Sigmoid colon (tissue), 7 donors: ENCODE data around the gene SLC35F1. TPM values are rescaled to one million over a fixed set of nuclear protein-coding genes. Genes with fewer than 3 reads are reported as not detected.

ENCODE experiments used
- DNase-seq: peaks from one replicate; pipeline ENCODE4 v3.0.0-alpha.2; 2019
- H3K27ac ChIP-seq, 4 donors: fragments of 200-600 bp; sonication (generic); one replicate each; pipeline ENCODE4 v1.5.1; 2016 to 2019; ENCODE audit warnings: mild to moderate bottlenecking in 1 of 4
- H3K27me3 ChIP-seq, 3 donors: fragments of 200-600 bp; sonication (generic); one replicate each; pipeline ENCODE4 v1.5.1; 2019; ENCODE audit warnings: mild to moderate bottlenecking in 1 of 3
- H3K36me3 ChIP-seq, 4 donors: fragments of 200-600 bp; sonication (generic); one replicate each; pipeline ENCODE4 v1.5.1; 2016 to 2019
- H3K4me1 ChIP-seq, 4 donors: fragments of 200-600 bp; sonication (generic); one replicate each; pipeline ENCODE4 v1.5.1; 2017 to 2019
- H3K4me3 ChIP-seq, 4 donors: fragments of 200-600 bp; sonication (generic); one replicate each; pipeline ENCODE4 v1.5.1; 2017 to 2019; ENCODE audit warnings: mild to moderate bottlenecking in 2 of 4, moderate library complexity in 1 of 4
- H3K9me3 ChIP-seq, 4 donors: fragments of 200-600 bp in 3 of 4; sonication (generic) in 3 of 4; one replicate each; pipeline versions ENCODE4 v1.5.1 to v1.6.1; 2013 to 2019
- EP300 ChIP-seq, 4 donors: sonication (generic); formaldehyde crosslinking; IDR thresholded peaks; one replicate each; pipeline ENCODE4 v1.6.1; 2017; ENCODE audit warnings: antibody characterized with exemption in 4 of 4
- POLR2A ChIP-seq, 2 donors: fragments of 450-650 bp; IDR thresholded peaks; one replicate each; pipeline ENCODE4 v1.6.1; 2016; ENCODE audit warnings: antibody characterized with exemption in 2 of 2, mild to moderate bottlenecking in 2 of 2, moderate library complexity in 2 of 2
- POLR2AphosphoS5 ChIP-seq, 4 donors: sonication (generic); formaldehyde crosslinking; IDR thresholded peaks; one replicate each; pipeline ENCODE4 v1.6.1; 2017; ENCODE audit warnings: antibody characterized with exemption in 4 of 4
- WGBS, 2 donors: extraction: QIAGEN DNeasy Blood & Tissue Kit; methylation state at CpG; one replicate each; pipeline ENCODE4 v1.1.7; 2013; 5-methylcytosine and 5-hydroxymethylcytosine counted together
- intact Hi-C: fragments of 100-400 bp; cut with DNase I; formaldehyde crosslinking; loops from one replicate; pipeline ENCODE4 v1.15.1; 2023
- polyA plus RNA-seq, 3 donors: library from polyadenylated mRNA; stranded (reverse); fragments of 200-250 nt; gene quantifications; one replicate each; pipeline ENCODE4 v1.2.3, GENCODE V29; 2013
- total RNA-seq, 4 donors: library from RNA; depleted of rRNA; stranded (reverse); fragments of >200 nt; gene quantifications; one replicate each; pipeline ENCODE4 v1.1.0, GENCODE V29; 2016
- TF ChIP-seq, protein P1 (sequence below), 4 experiments: fragments of 450-650 bp in 3 of 4; fragments of 200-600 bp in 1 of 4; IDR thresholded peaks; one replicate each; pipeline ENCODE4 v1.5.1; 2016 to 2019; ENCODE audit warnings: antibody characterized with exemption in 4 of 4, mild to moderate bottlenecking in 3 of 4, moderate library complexity in 2 of 4
- donor health status: healthy with polysubstance abuse.
- donor health status: Bipolar disorder and iron deficiency.
- donor health status: healthy.

Gene SLC35F1
- total and polyA plus RNA-seq, 7 donors: under 0.01 to 8.9 (median 4.0) TPM; not detected in 1

DNA sequence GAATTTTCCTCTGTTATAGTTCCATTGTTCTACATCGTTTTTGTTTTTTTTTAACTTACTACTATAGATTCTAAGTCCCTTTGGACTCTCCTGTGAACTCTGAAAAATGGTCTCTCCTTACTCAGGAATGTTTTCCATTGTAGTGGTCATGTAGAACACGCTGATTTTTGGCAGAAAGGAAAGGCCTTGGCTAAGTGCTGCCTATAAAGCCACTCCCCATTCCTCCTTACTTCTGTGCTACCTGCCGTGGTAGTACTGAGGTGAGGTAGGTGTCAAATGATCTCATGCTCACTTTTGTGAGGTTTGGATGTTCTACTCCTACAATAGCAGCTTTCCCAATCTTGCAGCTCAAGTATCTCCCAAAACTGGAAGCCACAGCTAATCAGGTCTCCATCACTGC lies 270.7 kb downstream of the SLC35F1 start:
- Histone ChIP-seq H3K9me3 (peaks cover 0 to 10% (median 8%) of the 10 kb centered on the region in 4 donors), H3K27me3 (no peaks in the 10 kb centered on the region), H3K27ac (no peak overlapping the region), H3K4me3 (no peak overlapping the region), H3K4me1 (no peaks in the 10 kb centered on the region), H3K36me3 (no peaks in the 10 kb centered on the region)
- intact Hi-C loops: no loop called here
- no peak for DNase-seq
- WGBS, 2 donors: 40 to 78% methylated on average over 3 of the region's 3 CpGs
- TF ChIP-seq, protein P1, sequence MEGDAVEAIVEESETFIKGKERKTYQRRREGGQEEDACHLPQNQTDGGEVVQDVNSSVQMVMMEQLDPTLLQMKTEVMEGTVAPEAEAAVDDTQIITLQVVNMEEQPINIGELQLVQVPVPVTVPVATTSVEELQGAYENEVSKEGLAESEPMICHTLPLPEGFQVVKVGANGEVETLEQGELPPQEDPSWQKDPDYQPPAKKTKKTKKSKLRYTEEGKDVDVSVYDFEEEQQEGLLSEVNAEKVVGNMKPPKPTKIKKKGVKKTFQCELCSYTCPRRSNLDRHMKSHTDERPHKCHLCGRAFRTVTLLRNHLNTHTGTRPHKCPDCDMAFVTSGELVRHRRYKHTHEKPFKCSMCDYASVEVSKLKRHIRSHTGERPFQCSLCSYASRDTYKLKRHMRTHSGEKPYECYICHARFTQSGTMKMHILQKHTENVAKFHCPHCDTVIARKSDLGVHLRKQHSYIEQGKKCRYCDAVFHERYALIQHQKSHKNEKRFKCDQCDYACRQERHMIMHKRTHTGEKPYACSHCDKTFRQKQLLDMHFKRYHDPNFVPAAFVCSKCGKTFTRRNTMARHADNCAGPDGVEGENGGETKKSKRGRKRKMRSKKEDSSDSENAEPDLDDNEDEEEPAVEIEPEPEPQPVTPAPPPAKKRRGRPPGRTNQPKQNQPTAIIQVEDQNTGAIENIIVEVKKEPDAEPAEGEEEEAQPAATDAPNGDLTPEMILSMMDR (IDR thresholded peaks at IDR 0.05): no peak
- TF ChIP-seq POLR2AphosphoS5 (IDR thresholded peaks at IDR 0.05) (no peak), EP300 (IDR thresholded peaks at IDR 0.05) (no peak), POLR2A (IDR thresholded peaks at IDR 0.05) (no peak)

DNA sequence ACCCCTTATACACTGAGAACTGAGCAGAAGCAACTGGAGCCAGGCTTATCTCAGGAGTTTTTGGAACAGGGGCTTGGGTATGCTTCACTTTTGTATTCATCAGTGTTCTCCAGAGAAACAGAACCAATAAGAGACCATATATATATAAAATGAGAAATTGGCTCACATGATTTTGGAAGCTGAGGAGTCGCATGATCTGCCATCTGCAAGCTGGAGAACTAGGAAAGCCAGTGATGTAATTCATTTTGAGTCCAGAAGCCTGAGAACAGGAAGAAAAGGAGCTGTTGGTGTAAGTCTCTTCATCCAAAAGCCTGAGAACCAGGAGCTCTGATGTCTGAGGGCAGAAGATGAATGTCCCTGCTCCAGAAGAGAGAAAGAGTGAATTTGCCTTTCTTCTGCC lies 272.0 kb downstream of the SLC35F1 start:
- WGBS, 2 donors: 69 to 83% methylated on average over 1 of the region's 1 CpG
- no peak for TF ChIP-seq POLR2A (IDR thresholded peaks at IDR 0.05)
- TF ChIP-seq, protein P1 (IDR thresholded peaks at IDR 0.05): no peak
- TF ChIP-seq POLR2AphosphoS5 (IDR thresholded peaks at IDR 0.05): no peak
- no peak for TF ChIP-seq EP300 (IDR thresholded peaks at IDR 0.05)
- Histone ChIP-seq H3K4me3 (no peak overlapping the region), H3K36me3 (no peaks in the 10 kb centered on the region), H3K9me3 (peaks cover 0 to 4% (median under 1%) of the 10 kb centered on the region in 4 donors), H3K4me1 (no peaks in the 10 kb centered on the region), H3K27ac (no peak overlapping the region), H3K27me3 (no peaks in the 10 kb centered on the region)
- no peak for DNase-seq
- intact Hi-C loops: no loop called here

GRCh38 chr6:118186672-118187567 lies 279.9 kb downstream of the SLC35F1 start:
- Histone ChIP-seq H3K4me1 (peaks cover 0 to 17% (median 13%) of the 10 kb centered on the region in 4 donors), H3K4me3 (no peak overlapping the region), H3K27ac (peak overlapping the region; percentile 2 to 66 (median 22)), H3K36me3 (no peaks in the 10 kb centered on the region), H3K27me3 (no peaks in the 10 kb centered on the region), H3K9me3 (no peaks in the 10 kb centered on the region)
- WGBS, 2 donors: 21 to 68% methylated on average over 1 of the region's 1 CpG
- no peak for DNase-seq
- TF ChIP-seq POLR2A (IDR thresholded peaks at IDR 0.05) (no peak), POLR2AphosphoS5 (IDR thresholded peaks at IDR 0.05) (no peak), EP300 (IDR thresholded peaks at IDR 0.05) (no peak)
- TF ChIP-seq, protein P1 (IDR thresholded peaks at IDR 0.05): no peak
- intact Hi-C loops: no loop called here

DNA sequence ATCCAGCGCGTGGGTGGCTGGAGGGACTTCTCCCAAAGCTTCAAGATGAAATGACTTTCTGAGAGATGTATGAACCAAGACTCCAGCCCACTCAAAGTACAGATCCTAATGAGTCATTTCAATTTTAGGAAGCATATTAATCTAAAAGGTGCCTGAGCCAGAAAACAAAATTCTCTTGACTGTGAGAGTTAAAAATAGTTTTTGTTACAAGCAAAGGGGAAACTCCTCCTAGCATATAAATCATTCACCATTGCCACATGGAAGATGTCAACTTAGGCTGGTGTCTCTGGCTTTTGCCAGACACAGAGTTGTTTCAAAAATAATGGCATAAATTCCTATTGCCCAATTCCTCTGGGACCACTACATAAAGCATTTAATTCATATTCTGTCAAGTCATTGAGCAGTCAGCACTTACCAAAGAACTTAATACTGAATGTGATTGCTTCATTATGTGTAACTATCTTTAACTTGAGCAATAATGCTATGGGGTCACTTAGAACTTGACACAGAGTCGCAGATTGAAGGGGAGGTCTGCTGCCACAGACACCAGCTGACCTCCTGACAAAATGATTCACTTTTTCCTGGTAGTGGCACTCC lies 280.6 kb downstream of the SLC35F1 start:
- no peak for DNase-seq
- TF ChIP-seq EP300 (IDR thresholded peaks at IDR 0.05) (peak in 1 of 4 donors; percentile 4), POLR2AphosphoS5 (IDR thresholded peaks at IDR 0.05) (peak; percentile 37 to 72 (median 62))
- TF ChIP-seq, protein P1 (IDR thresholded peaks at IDR 0.05): no peak
- Histone ChIP-seq H3K27ac (peak overlapping the region; percentile 2 to 66 (median 38)), H3K4me1 (peaks cover 0 to 17% (median 13%) of the 10 kb centered on the region in 4 donors), H3K27me3 (no peaks in the 10 kb centered on the region), H3K4me3 (no peak overlapping the region), H3K36me3 (no peaks in the 10 kb centered on the region), H3K9me3 (no peaks in the 10 kb centered on the region)
- intact Hi-C loops: no loop called here
- 55 to 68% methylated on average over 3 of the region's 3 CpGs for WGBS, 2 donors
